CD4-positive, alpha-beta T cell (primary cell): ENCODE measurements around the gene CD177. TPM values are rescaled to one million over a fixed set of nuclear protein-coding genes. Genes with fewer than 3 reads are reported as not detected.
"Not testable (repeated sequence)": the region's sequence is repeated elsewhere in the genome, so short reads cannot be mapped to it uniquely, and the experiment has no call there.

Source experiments
- ATAC-seq: fragments of 200-7000 bp; cut with Tn5 transposase; one replicate; pipeline ENCODE4 v1.10.0; 2022; ENCODE audit warnings: mild to moderate bottlenecking; ENCODE audit not compliant: poor library complexity
- CTCF ChIA-PET: fragments of 350-600 bp; sonication (Branson Sonifier 250); formaldehyde crosslinking; loops from one replicate; lab custom pipeline; 2021; ENCODE audit warnings: antibody characterized with exemption, inconsistent platforms; lab: Charles Lee
- POLR2A ChIA-PET: fragments of 350-600 bp; sonication (Branson Sonifier 250); formaldehyde crosslinking; loops from one replicate; lab custom pipeline; 2021; ENCODE audit warnings: antibody characterized with exemption, inconsistent platforms; lab: Charles Lee
- DNase-seq, 14 experiments: peaks; one replicate each; pipeline ENCODE4 v3.0.0-alpha.2; 2013 to 2020; ENCODE audit warnings: mixed read lengths in 2 of 14
- H3K27ac ChIP-seq, 2 donors: one replicate each; pipeline versions ENCODE4 v1.5.1 to v1.7.0; 2013; ENCODE audit warnings: low read length in 2 of 2, low read depth in 1 of 2, mild to moderate bottlenecking in 1 of 2
- H3K27me3 ChIP-seq, 2 experiments: 1 replicate in 1 of 2; 2 replicates in 1 of 2; pipeline versions ENCODE4 v1.6.1 to v1.7.0; 2013; ENCODE audit warnings: low read length in 2 of 2, control low read depth in 1 of 2, mild to moderate bottlenecking in 1 of 2, moderate library complexity in 1 of 2; ENCODE audit not compliant: insufficient read depth in 2 of 2, control insufficient read depth in 1 of 2
- H3K36me3 ChIP-seq: one replicate; pipeline ENCODE4 v1.6.1; 2013; ENCODE audit warnings: low read length, control low read depth; ENCODE audit not compliant: insufficient read depth
- H3K4me1 ChIP-seq: one replicate; pipeline ENCODE4 v1.6.1; 2013; ENCODE audit warnings: low read length, control low read depth; ENCODE audit not compliant: insufficient read depth
- H3K4me3 ChIP-seq: one replicate; pipeline ENCODE4 v1.5.1; 2013; ENCODE audit warnings: mild to moderate bottlenecking, low read length, moderate library complexity
- H3K9me3 ChIP-seq, 2 experiments: 1 replicate in 1 of 2; 2 replicates in 1 of 2; pipeline versions ENCODE4 v1.6.1 to v1.7.0; 2013; ENCODE audit warnings: low read length in 2 of 2, mild to moderate bottlenecking in 2 of 2, control low read depth in 1 of 2, moderate library complexity in 1 of 2; ENCODE audit not compliant: control insufficient read depth in 1 of 2, insufficient read depth in 1 of 2
- H3K27ac Mint-ChIP-seq: one replicate; pipeline ENCODE4 v1.8.0; 2020; ENCODE audit warnings: mixed read lengths
- H3K27me3 Mint-ChIP-seq: one replicate; pipeline ENCODE4 v1.8.0; 2021; ENCODE audit warnings: mixed read lengths
- H3K36me3 Mint-ChIP-seq: one replicate; pipeline ENCODE4 v1.8.0; 2021; ENCODE audit warnings: low read depth, mixed read lengths
- H3K4me1 Mint-ChIP-seq: one replicate; pipeline ENCODE4 v1.8.0; 2021; ENCODE audit warnings: low read depth, mixed read lengths
- H3K4me3 Mint-ChIP-seq: one replicate; pipeline ENCODE4 v1.8.0; 2020; ENCODE audit warnings: mild to moderate bottlenecking, mixed read lengths
- H3K9me3 Mint-ChIP-seq: one replicate; pipeline ENCODE4 v1.8.0; 2020; ENCODE audit warnings: mixed read lengths
- intact Hi-C, 2 experiments: fragments of 100-400 bp; cut with DNase I in 1 of 2; cut with micrococcal nuclease in 1 of 2; formaldehyde crosslinking; loops; one replicate each; pipeline versions ENCODE4 v1.15.1 to v1.9.0; 2023 to 2025; cut with DNase I, micrococcal nuclease
- total RNA-seq, 174 experiments: library from RNA in 2 of 174; stranded (reverse) in 2 of 174; gene quantifications; one replicate each; pipeline ENCODE4 v1.2.3 and lab custom pipeline; 2021 to 2026
- TF ChIP-seq, protein P1 (sequence below): fragments of 200-600 bp; IDR thresholded peaks from one replicate; pipeline ENCODE4 v1.8.0; 2022; ENCODE audit warnings: antibody characterized with exemption, mild to moderate bottlenecking

CD177 gene
- total RNA-seq, 2 experiments from 2014 or later: not detected

DNA sequence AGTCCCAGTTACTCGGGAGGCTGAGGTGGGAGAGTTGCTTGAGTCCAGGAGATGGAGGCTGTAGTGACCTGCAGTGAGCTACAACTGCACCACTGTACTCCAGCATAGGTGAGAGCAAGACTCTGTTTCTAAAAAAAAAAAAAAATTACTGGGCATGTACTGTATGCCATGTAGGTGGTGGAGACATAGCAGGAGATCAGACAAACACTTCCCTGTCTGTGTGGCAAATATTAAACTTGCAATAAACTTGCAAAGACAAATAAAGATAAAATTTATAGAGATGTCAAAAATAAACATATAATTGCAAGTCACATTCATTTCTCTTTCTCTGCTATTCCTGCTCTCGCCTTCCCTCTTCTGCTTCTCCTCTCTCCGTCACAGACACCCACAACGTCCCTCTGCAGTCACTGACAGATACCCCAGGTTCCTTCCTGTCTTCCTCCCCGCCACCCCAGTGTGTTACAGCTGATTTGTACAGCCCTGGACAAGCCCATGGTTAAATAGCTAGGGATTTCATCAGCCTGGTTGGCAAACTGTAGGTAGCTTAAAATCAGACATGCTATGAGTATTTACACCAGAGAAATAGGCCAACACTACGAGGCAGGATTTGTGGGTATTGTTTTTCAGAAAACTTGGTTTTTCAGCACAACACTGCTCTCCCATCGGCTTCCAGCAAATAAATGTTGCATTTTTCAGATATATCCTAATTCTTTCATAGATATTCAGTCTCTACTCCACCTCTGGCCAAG is 1.3 kb upstream of the CD177 start:
- Histone ChIP-seq H3K4me3 (no peak overlapping the region), H3K27ac (no peak overlapping the region), H3K36me3 (no peaks in the 10 kb centered on the region), H3K27me3 (peaks cover 3 to 4% of the 10 kb centered on the region in 2 experiments), H3K4me1 (no peaks in the 10 kb centered on the region), H3K9me3 (peaks cover 0 to 4% of the 10 kb centered on the region in 2 experiments)
- ATAC-seq (no peak), DNase-seq (no peak)
- ChIA-PET POLR2A (no interaction called here), CTCF (no interaction called here)
- peaks cover 37% of the 10 kb centered on the region for H3K27me3 Mint-ChIP-seq
- no peak overlapping the region for H3K4me3 Mint-ChIP-seq
- intact Hi-C loops: no loop called here
- no peaks in the 10 kb centered on the region for H3K36me3 Mint-ChIP-seq
- TF ChIP-seq, protein P1, sequence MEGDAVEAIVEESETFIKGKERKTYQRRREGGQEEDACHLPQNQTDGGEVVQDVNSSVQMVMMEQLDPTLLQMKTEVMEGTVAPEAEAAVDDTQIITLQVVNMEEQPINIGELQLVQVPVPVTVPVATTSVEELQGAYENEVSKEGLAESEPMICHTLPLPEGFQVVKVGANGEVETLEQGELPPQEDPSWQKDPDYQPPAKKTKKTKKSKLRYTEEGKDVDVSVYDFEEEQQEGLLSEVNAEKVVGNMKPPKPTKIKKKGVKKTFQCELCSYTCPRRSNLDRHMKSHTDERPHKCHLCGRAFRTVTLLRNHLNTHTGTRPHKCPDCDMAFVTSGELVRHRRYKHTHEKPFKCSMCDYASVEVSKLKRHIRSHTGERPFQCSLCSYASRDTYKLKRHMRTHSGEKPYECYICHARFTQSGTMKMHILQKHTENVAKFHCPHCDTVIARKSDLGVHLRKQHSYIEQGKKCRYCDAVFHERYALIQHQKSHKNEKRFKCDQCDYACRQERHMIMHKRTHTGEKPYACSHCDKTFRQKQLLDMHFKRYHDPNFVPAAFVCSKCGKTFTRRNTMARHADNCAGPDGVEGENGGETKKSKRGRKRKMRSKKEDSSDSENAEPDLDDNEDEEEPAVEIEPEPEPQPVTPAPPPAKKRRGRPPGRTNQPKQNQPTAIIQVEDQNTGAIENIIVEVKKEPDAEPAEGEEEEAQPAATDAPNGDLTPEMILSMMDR: no peak
- peaks cover 1% of the 10 kb centered on the region for H3K9me3 Mint-ChIP-seq
- H3K4me1 Mint-ChIP-seq: no peaks in the 10 kb centered on the region
- no peak overlapping the region for H3K27ac Mint-ChIP-seq

DNA sequence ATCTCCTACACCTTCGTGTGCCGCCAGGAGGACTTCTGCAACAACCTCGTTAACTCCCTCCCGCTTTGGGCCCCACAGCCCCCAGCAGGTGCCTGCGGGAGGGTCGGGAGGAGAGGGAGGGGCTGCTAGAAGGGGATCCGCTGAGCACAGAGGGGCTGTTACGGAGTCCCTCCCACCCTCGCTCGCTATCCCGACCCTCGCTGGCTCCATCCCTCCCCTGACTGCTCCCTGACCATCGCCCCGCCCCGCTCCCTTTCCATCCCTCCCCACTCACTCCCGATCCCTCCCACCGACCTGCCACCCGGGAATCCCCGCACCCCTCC is 780 bp downstream of the CD177 start:
- Histone ChIP-seq H3K36me3 (no peaks in the 10 kb centered on the region), H3K4me1 (no peaks in the 10 kb centered on the region), H3K9me3 (no peaks in the 10 kb centered on the region), H3K27me3 (peaks cover 3 to 4% of the 10 kb centered on the region in 2 experiments), H3K27ac (no peak overlapping the region), H3K4me3 (no peak overlapping the region)
- H3K4me1 Mint-ChIP-seq: no peaks in the 10 kb centered on the region
- H3K4me3 Mint-ChIP-seq: no peak overlapping the region
- H3K27ac Mint-ChIP-seq: no peak overlapping the region
- ATAC-seq: no peak
- CTCF ChIA-PET: no interaction called here
- H3K36me3 Mint-ChIP-seq: no peaks in the 10 kb centered on the region
- POLR2A ChIA-PET: no interaction called here
- H3K9me3 Mint-ChIP-seq: no peaks in the 10 kb centered on the region
- TF ChIP-seq, protein P1: no peak
- H3K27me3 Mint-ChIP-seq: peaks cover 34% of the 10 kb centered on the region
- DNase-seq: no peak
- intact Hi-C loops: no loop called here

DNA sequence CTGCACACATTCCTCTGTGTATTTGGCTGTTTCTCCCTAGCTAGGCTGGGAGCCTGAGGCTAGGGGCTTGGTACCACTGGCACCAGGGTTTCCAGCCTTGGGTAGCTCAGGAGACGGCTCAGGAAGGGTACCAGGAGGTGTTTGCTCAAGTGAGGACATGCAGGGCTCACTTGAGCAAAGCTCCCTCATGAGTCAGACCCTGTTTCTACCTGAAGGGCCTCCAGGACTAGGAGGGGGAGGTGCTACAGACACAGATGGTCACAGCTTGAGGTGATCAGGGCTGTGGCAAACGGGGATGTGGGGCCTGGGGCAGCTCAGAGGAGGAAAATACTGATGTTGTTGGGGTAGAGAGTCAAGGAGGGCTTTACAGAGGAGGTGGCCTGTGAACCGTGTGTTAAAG is 3.3 kb downstream of the CD177 start:
- DNase-seq, H3K27ac ChIP-seq, H3K9me3 ChIP-seq, H3K36me3 Mint-ChIP-seq, H3K27me3 ChIP-seq, intact Hi-C loops, H3K4me3 Mint-ChIP-seq, ATAC-seq, H3K4me1 Mint-ChIP-seq, H3K36me3 ChIP-seq, CTCF ChIA-PET, H3K27ac Mint-ChIP-seq, H3K9me3 Mint-ChIP-seq, H3K4me1 ChIP-seq, POLR2A ChIA-PET, H3K4me3 ChIP-seq: not testable (repeated sequence)
- H3K27me3 Mint-ChIP-seq: peaks cover 26% of the 10 kb centered on the region

DNA sequence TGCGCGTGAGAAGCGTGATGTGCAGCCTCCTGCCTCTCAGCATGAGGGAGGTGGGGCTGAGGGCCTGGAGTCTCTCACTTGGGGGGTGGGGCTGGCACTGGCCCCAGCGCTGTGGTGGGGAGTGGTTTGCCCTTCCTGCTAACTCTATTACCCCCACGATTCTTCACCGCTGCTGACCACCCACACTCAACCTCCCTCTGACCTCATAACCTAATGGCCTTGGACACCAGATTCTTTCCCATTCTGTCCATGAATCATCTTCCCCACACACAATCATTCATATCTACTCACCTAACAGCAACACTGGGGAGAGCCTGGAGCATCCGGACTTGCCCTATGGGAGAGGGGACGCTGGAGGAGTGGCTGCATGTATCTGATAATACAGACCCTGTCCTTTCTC is 8.7 kb downstream of the CD177 start:
- DNase-seq: no peak
- Histone ChIP-seq H3K4me3 (no peak overlapping the region), H3K9me3 (no peaks in the 10 kb centered on the region), H3K27ac (no peak overlapping the region), H3K4me1 (no peaks in the 10 kb centered on the region), H3K36me3 (no peaks in the 10 kb centered on the region), H3K27me3 (no peaks in the 10 kb centered on the region)
- no peaks in the 10 kb centered on the region for H3K9me3 Mint-ChIP-seq
- TF ChIP-seq, protein P1: no peak
- no peaks in the 10 kb centered on the region for H3K36me3 Mint-ChIP-seq
- intact Hi-C loops: no loop called here
- POLR2A ChIA-PET: no interaction called here
- H3K27ac Mint-ChIP-seq: no peak overlapping the region
- H3K4me3 Mint-ChIP-seq: no peak overlapping the region
- ATAC-seq: no peak
- H3K27me3 Mint-ChIP-seq: peaks cover 7% of the 10 kb centered on the region
- no peaks in the 10 kb centered on the region for H3K4me1 Mint-ChIP-seq
- CTCF ChIA-PET: no interaction called here
